Endodermal cell (in vitro differentiated cells): ENCODE measurements around the gene WTAP. TPM values are rescaled to one million over a fixed set of nuclear protein-coding genes. Genes with fewer than 3 reads are reported as not detected.
A peak's percentile ranks its signal among the peaks of the same experiment; 100 is the strongest.

ENCODE experiments used
- DNase-seq: peaks from one replicate; pipeline ENCODE4 v3.0.0-alpha.2; 2017
- H3K27ac ChIP-seq: 2 replicates; pipeline ENCODE4 v1.5.1; 2013; ENCODE audit warnings: mild to moderate bottlenecking, low read depth, low read length, moderate library complexity
- H3K27me3 ChIP-seq: 2 replicates; pipeline ENCODE4 v1.6.1; 2013; ENCODE audit warnings: mild to moderate bottlenecking, low read length, moderate library complexity; ENCODE audit not compliant: insufficient read depth, control insufficient read depth, poor library complexity, severe bottlenecking
- H3K36me3 ChIP-seq: 2 replicates; pipeline ENCODE4 v1.7.0; 2013; ENCODE audit warnings: mild to moderate bottlenecking, low read length, moderate library complexity; ENCODE audit not compliant: control insufficient read depth, insufficient read depth
- H3K4me1 ChIP-seq: one replicate; pipeline ENCODE4 v1.7.0; 2013; ENCODE audit warnings: low read length; ENCODE audit not compliant: control insufficient read depth, insufficient read depth
- H3K4me3 ChIP-seq: 2 replicates; pipeline ENCODE4 v1.5.1; 2013; ENCODE audit warnings: mild to moderate bottlenecking, low read length, moderate library complexity
- H3K9ac ChIP-seq: 2 replicates; pipeline ENCODE4 v1.6.1; 2013; ENCODE audit warnings: mild to moderate bottlenecking, low read length, moderate library complexity; ENCODE audit not compliant: poor library complexity, severe bottlenecking; ENCODE audit errors: extremely low read depth
- H3K9me3 ChIP-seq: 2 replicates; pipeline ENCODE4 v1.6.1; 2013; ENCODE audit warnings: mild to moderate bottlenecking, low read length, moderate library complexity; ENCODE audit not compliant: control insufficient read depth
- H3K27ac Mint-ChIP-seq: 2 replicates; pipeline ENCODE4 v1.8.0; 2020; ENCODE audit warnings: mixed read lengths
- H3K27me3 Mint-ChIP-seq: 2 replicates; pipeline ENCODE4 v1.8.0; 2021; ENCODE audit warnings: mild to moderate bottlenecking, mixed read lengths; ENCODE audit not compliant: insufficient read depth
- H3K36me3 Mint-ChIP-seq: 2 replicates; pipeline ENCODE4 v1.8.0; 2020; ENCODE audit warnings: low read depth, mixed read lengths
- H3K4me1 Mint-ChIP-seq: 2 replicates; pipeline ENCODE4 v1.8.0; 2020; ENCODE audit warnings: mixed read lengths
- H3K4me3 Mint-ChIP-seq: 2 replicates; pipeline ENCODE4 v1.8.0; 2020; ENCODE audit warnings: mild to moderate bottlenecking, moderate library complexity, mixed read lengths
- H3K9me3 Mint-ChIP-seq: 2 replicates; pipeline ENCODE4 v1.8.0; 2020; ENCODE audit warnings: mild to moderate bottlenecking, mixed read lengths
- CTCF ChIP-seq: fragments of 200-600 bp; sonication (generic); conservative IDR thresholded peaks from 2 replicates; pipeline ENCODE4 v1.5.0; 2021; ENCODE audit warnings: antibody characterized with exemption, mild to moderate bottlenecking
- WGBS, 2 experiments: methylation state at CpG; one replicate each; pipeline versions ENCODE4 v1.1.5 to v1.1.7; 2013; ENCODE audit warnings: missing lambda C conversion rate in 2 of 2, mixed read lengths in 1 of 2; ENCODE audit not compliant: insufficient coverage in 1 of 2, insufficient read length in 1 of 2; 5-methylcytosine and 5-hydroxymethylcytosine counted together
- total RNA-seq, 2 donors: library from RNA; stranded (reverse); fragmentation: NEBNext Ultra II Directional in 1 of 2; extraction: Animal tissue kit (Norgen Biotek cat#: 25700) in 1 of 2; gene quantifications; 2 replicates in 1 of 2; 3 replicates in 1 of 2; pipeline ENCODE4 v1.2.1, GENCODE V29; 2021

The WTAP gene
- total RNA-seq, 2 donors from 2014 or later, result 112 to 119 TPM

GRCh38 chr6:159772196-159772595 is 44.9 kb downstream of the WTAP start:
- Mint-ChIP-seq H3K27ac (no peak overlapping the region), H3K36me3 (peaks cover 94% of the 10 kb centered on the region), H3K27me3 (no peaks in the 10 kb centered on the region), H3K9me3 (peaks cover 16% of the 10 kb centered on the region), H3K4me1 (no peaks in the 10 kb centered on the region), H3K4me3 (no peak overlapping the region)
- 8% methylated on average over 1 of the region's 1 CpG; no CpG with 5 or more reads in 1 of the 2 experiments for WGBS, 2 experiments
- no peaks in the 10 kb centered on the region for H3K27me3 ChIP-seq
- H3K4me3 ChIP-seq, result no peak overlapping the region
- no peak for TF ChIP-seq CTCF
- no peak overlapping the region for H3K9ac ChIP-seq
- H3K27ac ChIP-seq, result no peak overlapping the region
- H3K4me1 ChIP-seq, result no peaks in the 10 kb centered on the region
- DNase-seq, result no peak
- H3K36me3 ChIP-seq, result peaks cover 98% of the 10 kb centered on the region
- H3K9me3 ChIP-seq, result peaks cover 7% of the 10 kb centered on the region

- peaks cover 90% of the 10 kb centered on the region for H3K36me3 Mint-ChIP-seq
- peaks cover 100% of the 10 kb centered on the region for H3K36me3 ChIP-seq
- no peaks in the 10 kb centered on the region for H3K9me3 ChIP-seq
- DNase-seq, result no peak
- 90 to 93% methylated on average over 7 of the region's 7 CpGs for WGBS, 2 experiments
- H3K27me3 ChIP-seq, result no peaks in the 10 kb centered on the region
- H3K4me3 ChIP-seq, result no peak overlapping the region
- H3K27ac Mint-ChIP-seq, result peak overlapping the region; percentile 24
- no peak overlapping the region for H3K9ac ChIP-seq
- no peaks in the 10 kb centered on the region for H3K4me1 ChIP-seq
- no peaks in the 10 kb centered on the region for H3K9me3 Mint-ChIP-seq
- no peaks in the 10 kb centered on the region for H3K27me3 Mint-ChIP-seq
- H3K4me1 Mint-ChIP-seq, result no peaks in the 10 kb centered on the region
- TF ChIP-seq CTCF, result no peak
- H3K4me3 Mint-ChIP-seq, result no peak overlapping the region
- no peak overlapping the region for H3K27ac ChIP-seq
These were observed 50.1 kb downstream of the WTAP start for GRCh38 chr6:159777240-159777904.

- DNase-seq, result no peak
- Mint-ChIP-seq H3K9me3 (no peaks in the 10 kb centered on the region), H3K27me3 (no peaks in the 10 kb centered on the region), H3K36me3 (peaks cover 90% of the 10 kb centered on the region), H3K4me1 (no peaks in the 10 kb centered on the region), H3K4me3 (no peak overlapping the region), H3K27ac (no peak overlapping the region)
- WGBS, 2 experiments, result 96 to 100% methylated on average over 1 of the region's 1 CpG
- H3K27me3 ChIP-seq, result no peaks in the 10 kb centered on the region
- H3K27ac ChIP-seq, result no peak overlapping the region
- no peaks in the 10 kb centered on the region for H3K4me1 ChIP-seq
- H3K9me3 ChIP-seq, result no peaks in the 10 kb centered on the region
- TF ChIP-seq CTCF, result no peak
- peaks cover 100% of the 10 kb centered on the region for H3K36me3 ChIP-seq
- no peak overlapping the region for H3K9ac ChIP-seq
- no peak overlapping the region for H3K4me3 ChIP-seq
These were observed 50.8 kb downstream of the WTAP start for GRCh38 chr6:159778131-159778530.
